Liver (tissue), 3 donors: ENCODE measurements around the gene BAHCC1.

Experiments
- EGR1 ChIP-seq, 2 donors: IDR thresholded peaks; 2 replicates each; pipeline ENCODE4 v1.6.1; 2016 to 2018; ENCODE audit warnings: antibody characterized with exemption in 2 of 2, low read depth in 2 of 2
- JUND ChIP-seq, 2 donors: IDR thresholded peaks; 2 replicates each; pipeline ENCODE4 v1.6.1; 2016; ENCODE audit warnings: antibody characterized with exemption in 2 of 2
- NR2F2 ChIP-seq: IDR thresholded peaks from 2 replicates; pipeline ENCODE4 v1.6.1; 2016; ENCODE audit warnings: antibody characterized with exemption
- RXRA ChIP-seq, 2 donors: IDR thresholded peaks; 2 replicates each; pipeline ENCODE4 v1.6.1; 2017 to 2018; ENCODE audit warnings: antibody characterized with exemption in 2 of 2, mild to moderate bottlenecking in 1 of 2
- SP1 ChIP-seq: IDR thresholded peaks from 2 replicates; pipeline ENCODE4 v1.6.1; 2018; ENCODE audit warnings: antibody characterized with exemption, mild to moderate bottlenecking
- TAF1 ChIP-seq: conservative IDR thresholded peaks from 2 replicates; pipeline ENCODE4 v1.6.1; 2016; ENCODE audit warnings: antibody characterized with exemption, mild to moderate bottlenecking
- YY1 ChIP-seq: IDR thresholded peaks from 2 replicates; pipeline ENCODE4 v1.6.1; 2016; ENCODE audit warnings: antibody characterized with exemption, mild to moderate bottlenecking
- TF ChIP-seq, protein P1 (sequence below): fragments of 150-350 bp; IDR thresholded peaks from 2 replicates; pipeline ENCODE4 v1.5.1; 2017; ENCODE audit warnings: improper control_type of control experiment, low read depth, low read length; ENCODE audit not compliant: missing input control
- TF ChIP-seq, protein P2 (sequence below): IDR thresholded peaks from 2 replicates; pipeline ENCODE4 v1.6.1; 2016; ENCODE audit warnings: antibody characterized with exemption
- TF ChIP-seq, protein P3 (sequence below): IDR thresholded peaks from 2 replicates; pipeline ENCODE4 v1.6.1; 2016; ENCODE audit warnings: antibody characterized with exemption, mild to moderate bottlenecking
- donor health status: healthy.
- donor health status: healthy.

DNA sequence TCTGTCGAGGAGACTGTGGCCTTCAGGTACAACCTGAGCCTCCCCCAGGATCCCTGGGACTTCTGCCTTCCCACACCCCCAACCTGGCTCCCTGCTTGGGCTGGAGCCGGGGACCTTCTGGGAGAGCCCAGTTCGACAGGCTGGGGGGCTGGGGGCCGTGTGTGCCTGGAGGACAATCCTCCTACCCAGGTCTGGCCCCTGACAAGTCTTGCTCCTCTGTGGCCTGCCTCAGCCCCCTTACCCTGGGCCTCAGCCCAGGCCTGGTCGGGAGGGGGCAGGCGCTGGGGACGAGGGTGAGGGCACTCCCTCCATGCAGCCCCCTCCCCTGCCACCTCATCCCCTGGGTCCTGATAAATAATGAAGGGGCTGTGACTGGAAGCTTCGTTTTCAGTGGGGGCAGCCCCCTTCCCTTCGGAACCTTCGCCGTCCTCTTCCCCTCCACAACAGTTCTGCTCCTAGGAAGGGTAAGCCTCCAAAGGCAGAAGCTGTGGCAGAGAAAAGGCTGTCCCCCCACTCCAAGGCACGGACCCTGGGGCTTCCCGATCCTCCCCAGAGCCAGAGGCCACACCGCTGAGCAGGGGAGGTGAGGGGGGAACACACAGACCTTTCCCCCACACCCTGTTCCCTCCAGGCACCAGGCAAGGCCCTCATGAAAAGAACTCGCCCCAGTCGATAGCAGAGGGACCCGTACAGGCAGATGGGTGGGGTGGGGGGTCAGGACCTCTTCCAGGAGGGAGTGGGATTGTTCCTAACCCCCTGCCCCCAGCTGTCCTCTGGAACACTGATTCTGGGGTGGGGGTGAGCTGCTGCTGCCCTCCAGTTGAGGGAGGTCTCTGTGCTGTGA is 5.0 kb upstream of the BAHCC1 start:
- TF ChIP-seq, protein P1, sequence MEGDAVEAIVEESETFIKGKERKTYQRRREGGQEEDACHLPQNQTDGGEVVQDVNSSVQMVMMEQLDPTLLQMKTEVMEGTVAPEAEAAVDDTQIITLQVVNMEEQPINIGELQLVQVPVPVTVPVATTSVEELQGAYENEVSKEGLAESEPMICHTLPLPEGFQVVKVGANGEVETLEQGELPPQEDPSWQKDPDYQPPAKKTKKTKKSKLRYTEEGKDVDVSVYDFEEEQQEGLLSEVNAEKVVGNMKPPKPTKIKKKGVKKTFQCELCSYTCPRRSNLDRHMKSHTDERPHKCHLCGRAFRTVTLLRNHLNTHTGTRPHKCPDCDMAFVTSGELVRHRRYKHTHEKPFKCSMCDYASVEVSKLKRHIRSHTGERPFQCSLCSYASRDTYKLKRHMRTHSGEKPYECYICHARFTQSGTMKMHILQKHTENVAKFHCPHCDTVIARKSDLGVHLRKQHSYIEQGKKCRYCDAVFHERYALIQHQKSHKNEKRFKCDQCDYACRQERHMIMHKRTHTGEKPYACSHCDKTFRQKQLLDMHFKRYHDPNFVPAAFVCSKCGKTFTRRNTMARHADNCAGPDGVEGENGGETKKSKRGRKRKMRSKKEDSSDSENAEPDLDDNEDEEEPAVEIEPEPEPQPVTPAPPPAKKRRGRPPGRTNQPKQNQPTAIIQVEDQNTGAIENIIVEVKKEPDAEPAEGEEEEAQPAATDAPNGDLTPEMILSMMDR: no peak
- no peak for TF ChIP-seq YY1
- TF ChIP-seq RXRA (IDR thresholded peaks at IDR 0.05): no peak
- TF ChIP-seq, protein P2, sequence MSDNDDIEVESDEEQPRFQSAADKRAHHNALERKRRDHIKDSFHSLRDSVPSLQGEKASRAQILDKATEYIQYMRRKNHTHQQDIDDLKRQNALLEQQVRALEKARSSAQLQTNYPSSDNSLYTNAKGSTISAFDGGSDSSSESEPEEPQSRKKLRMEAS: no peak
- TF ChIP-seq, protein P3, sequence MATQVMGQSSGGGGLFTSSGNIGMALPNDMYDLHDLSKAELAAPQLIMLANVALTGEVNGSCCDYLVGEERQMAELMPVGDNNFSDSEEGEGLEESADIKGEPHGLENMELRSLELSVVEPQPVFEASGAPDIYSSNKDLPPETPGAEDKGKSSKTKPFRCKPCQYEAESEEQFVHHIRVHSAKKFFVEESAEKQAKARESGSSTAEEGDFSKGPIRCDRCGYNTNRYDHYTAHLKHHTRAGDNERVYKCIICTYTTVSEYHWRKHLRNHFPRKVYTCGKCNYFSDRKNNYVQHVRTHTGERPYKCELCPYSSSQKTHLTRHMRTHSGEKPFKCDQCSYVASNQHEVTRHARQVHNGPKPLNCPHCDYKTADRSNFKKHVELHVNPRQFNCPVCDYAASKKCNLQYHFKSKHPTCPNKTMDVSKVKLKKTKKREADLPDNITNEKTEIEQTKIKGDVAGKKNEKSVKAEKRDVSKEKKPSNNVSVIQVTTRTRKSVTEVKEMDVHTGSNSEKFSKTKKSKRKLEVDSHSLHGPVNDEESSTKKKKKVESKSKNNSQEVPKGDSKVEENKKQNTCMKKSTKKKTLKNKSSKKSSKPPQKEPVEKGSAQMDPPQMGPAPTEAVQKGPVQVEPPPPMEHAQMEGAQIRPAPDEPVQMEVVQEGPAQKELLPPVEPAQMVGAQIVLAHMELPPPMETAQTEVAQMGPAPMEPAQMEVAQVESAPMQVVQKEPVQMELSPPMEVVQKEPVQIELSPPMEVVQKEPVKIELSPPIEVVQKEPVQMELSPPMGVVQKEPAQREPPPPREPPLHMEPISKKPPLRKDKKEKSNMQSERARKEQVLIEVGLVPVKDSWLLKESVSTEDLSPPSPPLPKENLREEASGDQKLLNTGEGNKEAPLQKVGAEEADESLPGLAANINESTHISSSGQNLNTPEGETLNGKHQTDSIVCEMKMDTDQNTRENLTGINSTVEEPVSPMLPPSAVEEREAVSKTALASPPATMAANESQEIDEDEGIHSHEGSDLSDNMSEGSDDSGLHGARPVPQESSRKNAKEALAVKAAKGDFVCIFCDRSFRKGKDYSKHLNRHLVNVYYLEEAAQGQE: no peak
- TF ChIP-seq EGR1 (IDR thresholded peaks at IDR 0.05; ENCODE audit: low read depth in 2 of 2): no peak
- no peak for TF ChIP-seq JUND (IDR thresholded peaks at IDR 0.05)
- TF ChIP-seq SP1: no peak
- TF ChIP-seq TAF1: no peak
- TF ChIP-seq NR2F2: no peak
